ENCODE measurements around the gene OR52E2. TPM values are rescaled to one million over a fixed set of nuclear protein-coding genes. Genes with fewer than 3 reads are reported as not detected.

The OR52E2 gene
- polyA plus RNA-seq, 1 donor, result not detected

DNA sequence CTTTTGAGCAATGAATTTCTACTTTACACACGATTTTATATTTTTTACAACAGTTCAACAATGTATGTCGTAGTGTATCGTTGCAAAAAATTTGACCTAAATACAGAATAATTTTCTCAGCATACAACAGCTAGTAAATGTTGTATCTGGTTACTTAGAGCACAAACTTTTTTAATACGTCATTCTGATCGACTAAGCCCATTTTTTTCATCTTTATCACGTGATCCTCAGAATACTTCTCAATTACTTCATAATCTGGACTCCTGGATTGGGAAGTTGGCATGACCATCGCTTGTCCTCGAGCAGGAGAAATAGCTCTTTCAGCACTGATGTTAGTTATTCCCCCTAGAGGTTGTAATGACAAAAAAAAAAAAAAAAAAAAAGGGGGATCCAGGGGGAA is 48.2 kb downstream of the OR52E2 start:
- no peak for DNase-seq

Other genes with a start within 250 kb of the OR52E2 start
- not detected for gene OR51F2, start 238.3 kb downstream of the OR52E2 start, polyA plus RNA-seq (ENCODE audit: insufficient read length)
- gene OR51S1, start 210.4 kb downstream of the OR52E2 start, polyA plus RNA-seq (ENCODE audit: insufficient read length), result not detected
- not detected for gene OR51T1, start 177.7 kb downstream of the OR52E2 start, polyA plus RNA-seq (ENCODE audit: insufficient read length)
- not detected for gene OR51A7, start 155.8 kb downstream of the OR52E2 start, polyA plus RNA-seq (ENCODE audit: insufficient read length)
- not detected for gene OR51G2, start 140.3 kb downstream of the OR52E2 start, polyA plus RNA-seq (ENCODE audit: insufficient read length)
- gene OR51G1, start 135.3 kb downstream of the OR52E2 start, polyA plus RNA-seq (ENCODE audit: insufficient read length), result not detected
- 0.13 TPM for gene OR51A4, start 112.0 kb downstream of the OR52E2 start, polyA plus RNA-seq (ENCODE audit: insufficient read length)
- not detected for gene OR51A2, start 103.9 kb downstream of the OR52E2 start, polyA plus RNA-seq (ENCODE audit: insufficient read length)
- gene OR51L1, start 64.8 kb downstream of the OR52E2 start, polyA plus RNA-seq (ENCODE audit: insufficient read length), result not detected
- not detected for gene OR52J3, start 13.1 kb downstream of the OR52E2 start, polyA plus RNA-seq (ENCODE audit: insufficient read length)
- not detected for gene OR52E1, start 9.9 kb upstream of the OR52E2 start, polyA plus RNA-seq (ENCODE audit: insufficient read length)
- gene OR52A5, start 78.7 kb upstream of the OR52E2 start, polyA plus RNA-seq (ENCODE audit: insufficient read length), result not detected
- not detected for gene OR52A1, start 95.1 kb upstream of the OR52E2 start, polyA plus RNA-seq (ENCODE audit: insufficient read length)
- gene OR51V1, start 141.1 kb upstream of the OR52E2 start, polyA plus RNA-seq (ENCODE audit: insufficient read length), result not detected
- 122 TPM for gene HBB, start 167.4 kb upstream of the OR52E2 start, polyA plus RNA-seq (ENCODE audit: insufficient read length)
- gene HBD, start 174.9 kb upstream of the OR52E2 start, polyA plus RNA-seq (ENCODE audit: insufficient read length), result not detected
- gene HBG1, start 190.2 kb upstream of the OR52E2 start, polyA plus RNA-seq (ENCODE audit: insufficient read length), result 7.3 TPM
- 1,834 TPM for gene HBG2, start 195.2 kb upstream of the OR52E2 start, polyA plus RNA-seq (ENCODE audit: insufficient read length)
- 4.3 TPM for gene HBE1, start 210.3 kb upstream of the OR52E2 start, polyA plus RNA-seq (ENCODE audit: insufficient read length)
- not detected for gene OR51B4, start 242.3 kb upstream of the OR52E2 start, polyA plus RNA-seq (ENCODE audit: insufficient read length)

Data from hindlimb muscle (tissue), 1 donor.